Mesangial cell (primary cell): ENCODE results near the gene RBM17. TPM values are rescaled to one million over a fixed set of nuclear protein-coding genes. Genes with fewer than 3 reads are reported as not detected.

ENCODE experiments used
- total RNA-seq: library from RNA; depleted of rRNA; stranded (reverse); fragments of >200 nt; gene quantifications from 2 replicates; pipeline ENCODE4 v1.2.3, GENCODE V29; 2015

RBM17 gene
- 18.9 and 33.1 TPM in 2 replicates for total RNA-seq

GRCh38 chr10:6088721-6089333 is at the start of gene RBM17:
Gene RBM17 (plus strand): TSS chr10:6089034. CDS start chr10:6097066, 8,032 bp downstream.

GRCh38 chr10:6062101-6062771 is 26.6 kb upstream of the RBM17 start, which contains the start of gene IL2RA:
Gene IL2RA (minus strand): TSS chr10:6062367. CDS start chr10:6062151, 216 bp downstream.

Other genes starting within 250 kb of the RBM17 start
- gene ANKRD16, start 199.1 kb upstream of the RBM17 start, total RNA-seq = 8.6 and 10.3 TPM in 2 replicates
- gene FBH1, start 198.8 kb upstream of the RBM17 start, total RNA-seq = 49.1 and 56.5 TPM in 2 replicates
- 5.6 and 7.7 TPM in 2 replicates for gene IL15RA, start 111.5 kb upstream of the RBM17 start, total RNA-seq
- not detected in 2 replicates for gene IL2RA, start 26.7 kb upstream of the RBM17 start, total RNA-seq
- 18.4 and 29.2 TPM in 2 replicates for gene PFKFB3, start 113.9 kb downstream of the RBM17 start, total RNA-seq